ENCODE data around the gene ABCG8.
"Not testable (repeated sequence)": the region's sequence is repeated elsewhere in the genome, so short reads cannot be mapped to it uniquely, and the experiment has no call there.

The ABCG8 gene

DNA sequence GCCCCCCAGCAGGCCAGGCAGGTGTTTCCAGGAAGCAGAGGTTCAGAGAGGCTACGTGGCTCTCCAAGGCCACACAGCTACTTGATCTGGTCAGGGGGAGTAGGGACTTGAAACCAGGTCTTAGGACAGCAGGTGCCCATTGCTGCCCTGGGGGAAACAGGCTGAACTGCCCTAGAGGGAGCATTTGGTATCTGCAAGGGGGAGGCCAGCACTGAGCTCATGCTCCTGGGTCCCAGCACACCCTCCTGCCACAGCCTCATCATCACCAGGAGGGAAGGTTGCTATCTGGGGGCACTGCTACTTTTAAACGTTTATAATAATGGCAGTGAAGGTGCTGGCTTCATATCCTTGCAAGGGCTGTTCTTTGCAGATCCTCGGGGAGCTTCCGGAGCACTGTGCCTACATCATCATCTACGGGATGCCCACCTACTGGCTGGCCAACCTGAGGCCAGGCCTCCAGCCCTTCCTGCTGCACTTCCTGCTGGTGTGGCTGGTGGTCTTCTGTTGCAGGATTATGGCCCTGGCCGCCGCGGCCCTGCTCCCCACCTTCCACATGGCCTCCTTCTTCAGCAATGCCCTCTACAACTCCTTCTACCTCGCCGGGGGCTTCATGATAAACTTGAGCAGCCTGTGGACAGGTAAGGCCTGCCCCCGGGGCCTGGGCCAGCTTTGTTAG, 36.1 kb downstream of the ABCG8 start:
- DNase-seq: no peak

GRCh38 chr2:43877782-43878464, 39.2 kb downstream of the ABCG8 start:
- DNase-seq: peak; percentile 53

DNA sequence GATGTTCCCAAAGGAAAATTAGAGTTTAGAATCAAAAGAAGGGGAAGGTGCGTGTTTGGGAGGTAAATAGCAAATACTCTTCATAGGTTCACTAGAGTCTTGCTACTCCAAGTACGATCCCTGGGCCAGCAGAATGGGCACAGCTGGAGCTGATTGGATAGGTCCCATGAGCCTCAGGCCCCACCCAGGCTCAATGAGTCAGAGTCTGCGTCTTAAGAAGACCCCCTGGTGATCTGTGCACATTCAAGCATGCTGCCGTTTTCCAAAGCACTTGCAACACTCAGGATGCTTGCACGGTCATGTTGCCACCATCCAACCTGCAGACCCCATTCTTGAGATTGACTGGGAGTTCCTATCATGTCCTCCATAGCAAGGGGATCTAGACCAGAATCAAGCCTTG, 40.5 kb downstream of the ABCG8 start:
- DNase-seq: no peak

- DNase-seq: no peak
These were observed 41.7 kb downstream of the ABCG8 start for GRCh38 chr2:43880471-43880870.

- no peak for DNase-seq
These were observed 42.2 kb downstream of the ABCG8 start for GRCh38 chr2:43880952-43881351.

DNA sequence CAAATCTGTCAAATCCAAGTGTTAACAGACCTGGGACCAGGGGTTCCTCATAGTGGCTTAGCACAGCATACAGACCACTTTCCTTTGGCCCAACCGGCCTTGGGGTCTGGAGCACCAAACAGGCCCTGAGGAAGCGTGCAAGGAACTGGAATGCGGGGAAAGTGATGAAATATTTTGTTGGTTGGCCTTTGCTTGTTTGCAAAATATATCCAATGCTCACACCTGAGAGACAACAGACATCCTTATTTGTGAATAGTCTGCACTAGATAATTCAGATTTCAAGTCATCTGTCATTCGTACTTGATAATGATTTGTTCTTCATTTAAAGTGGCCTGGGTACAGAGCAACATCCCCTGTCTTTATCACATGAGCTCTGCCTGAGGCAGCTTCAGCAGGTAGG, 43.5 kb downstream of the ABCG8 start:
- no peak for DNase-seq

DNA sequence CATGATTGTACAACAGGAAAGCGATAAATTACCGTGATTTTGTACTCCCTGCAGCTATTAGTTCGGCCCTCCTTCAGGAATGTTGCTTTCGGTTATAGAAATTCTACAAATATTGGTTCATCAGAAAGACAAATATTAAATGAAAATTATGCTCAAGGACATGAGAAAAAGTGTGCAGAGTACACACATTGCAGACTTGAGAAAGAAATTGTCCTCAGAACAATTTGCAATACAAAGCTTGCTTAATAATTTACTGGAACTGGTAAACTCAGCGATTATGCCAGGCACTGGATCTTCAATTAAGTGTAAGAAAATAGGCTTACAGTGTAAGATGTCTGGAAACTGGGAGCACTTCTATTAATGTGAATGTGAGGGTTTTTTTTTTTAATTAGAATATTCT, 45.9 kb downstream of the ABCG8 start:
- DNase-seq: no peak

GRCh38 chr2:43885132-43885632, 46.4 kb downstream of the ABCG8 start:
- DNase-seq: no peak

GRCh38 chr2:43887176-43887575, 48.4 kb downstream of the ABCG8 start:
- DNase-seq: no peak

DNA sequence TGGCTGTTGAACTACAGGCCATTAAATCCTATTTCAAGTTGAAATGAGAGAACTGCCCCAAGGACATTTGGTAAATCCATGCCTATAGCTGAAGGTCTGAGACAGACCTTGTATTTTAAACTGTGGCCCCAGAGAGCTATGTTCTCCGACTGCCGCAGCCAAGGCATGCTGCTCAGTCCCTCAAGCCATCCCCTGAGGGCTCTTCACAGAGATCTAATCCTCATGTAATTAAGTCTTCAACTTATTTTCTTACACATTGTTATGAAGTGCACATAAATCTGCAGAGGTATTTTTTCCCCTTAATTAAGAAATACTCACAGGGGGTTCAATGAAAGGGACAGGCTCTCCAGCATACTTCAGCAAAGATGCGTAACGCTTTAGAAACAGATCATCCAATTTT, 50.6 kb downstream of the ABCG8 start:
- no peak for DNase-seq

GRCh38 chr2:43890855-43891254, 52.1 kb downstream of the ABCG8 start:
- no peak for DNase-seq

DNA sequence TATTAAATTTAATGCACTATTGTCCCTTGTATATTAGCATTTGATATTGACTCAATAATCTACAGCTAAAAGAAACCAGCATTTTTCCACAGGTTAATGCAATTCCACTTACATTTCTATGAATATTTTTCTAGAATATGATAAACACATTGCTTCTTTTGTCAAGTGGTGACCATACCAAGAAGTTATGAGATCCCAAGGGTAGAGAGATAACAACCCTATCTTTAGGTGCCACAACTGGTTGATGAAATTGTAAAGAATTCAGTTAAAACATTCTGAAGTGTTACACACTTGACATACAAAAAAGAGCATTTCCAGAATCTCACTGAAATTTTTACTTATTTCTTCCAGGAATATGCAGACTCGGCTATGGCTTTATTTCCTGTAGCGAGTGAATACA, 56.0 kb downstream of the ABCG8 start:
- DNase-seq: no peak

DNA sequence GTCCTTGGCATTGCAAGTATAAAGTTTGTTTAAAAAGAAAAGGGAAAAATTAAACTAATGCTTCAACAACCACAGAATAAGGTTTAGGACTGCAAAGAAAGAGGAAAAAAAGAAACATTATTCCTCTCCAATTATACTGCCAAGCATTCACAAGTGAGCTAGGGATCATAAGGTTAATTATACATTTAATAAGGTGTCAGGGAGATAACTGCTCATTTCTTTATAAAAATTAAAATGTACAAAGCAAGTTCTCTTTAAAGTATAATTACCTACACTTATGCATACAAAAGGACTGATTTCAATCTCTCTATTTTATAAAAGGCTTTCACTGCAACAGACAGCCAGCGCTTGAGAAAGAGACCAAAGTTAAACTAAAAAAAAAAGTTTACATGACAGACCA, 58.1 kb downstream of the ABCG8 start:
- no peak for DNase-seq

GRCh38 chr2:43897492-43897891, 58.7 kb downstream of the ABCG8 start:
- no peak for DNase-seq

DNA sequence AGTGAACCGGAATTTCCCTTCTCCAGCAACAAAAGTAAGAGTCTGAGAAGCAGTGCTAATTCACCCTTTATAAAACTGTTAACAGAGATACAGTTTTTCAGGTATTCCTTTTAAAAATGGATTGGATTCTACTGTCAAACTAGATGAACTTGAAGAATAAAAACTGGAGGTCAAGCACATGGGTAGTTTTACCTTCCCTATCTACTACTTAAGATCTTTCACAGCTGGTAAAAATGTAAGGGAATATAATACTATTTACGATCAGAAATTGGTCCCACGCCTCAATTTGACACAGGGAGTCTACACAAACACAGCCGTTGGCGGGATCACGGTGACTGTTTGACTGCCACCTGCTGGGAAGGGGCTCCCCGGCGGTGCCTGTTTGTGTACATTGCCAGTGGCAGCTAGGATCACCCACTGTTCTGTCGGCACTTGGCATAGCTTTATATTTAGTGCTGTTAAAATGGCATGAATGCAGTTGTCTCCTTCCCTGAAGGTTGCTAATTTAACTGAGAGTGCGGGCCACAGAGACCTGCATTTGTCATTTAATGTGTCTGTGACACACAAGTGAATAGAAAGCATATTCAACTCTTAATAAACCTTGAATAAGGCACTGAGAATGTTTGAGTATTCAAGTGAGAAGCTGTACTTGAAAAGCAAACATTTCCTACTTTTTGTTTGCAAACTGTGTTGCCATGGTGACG, 59.5 kb downstream of the ABCG8 start:
- DNase-seq: no peak

- no peak for DNase-seq
These were observed 60.1 kb downstream of the ABCG8 start for GRCh38 chr2:43898838-43899346.

- no peak for DNase-seq
These were observed 60.8 kb downstream of the ABCG8 start for GRCh38 chr2:43899589-43899988.

DNA sequence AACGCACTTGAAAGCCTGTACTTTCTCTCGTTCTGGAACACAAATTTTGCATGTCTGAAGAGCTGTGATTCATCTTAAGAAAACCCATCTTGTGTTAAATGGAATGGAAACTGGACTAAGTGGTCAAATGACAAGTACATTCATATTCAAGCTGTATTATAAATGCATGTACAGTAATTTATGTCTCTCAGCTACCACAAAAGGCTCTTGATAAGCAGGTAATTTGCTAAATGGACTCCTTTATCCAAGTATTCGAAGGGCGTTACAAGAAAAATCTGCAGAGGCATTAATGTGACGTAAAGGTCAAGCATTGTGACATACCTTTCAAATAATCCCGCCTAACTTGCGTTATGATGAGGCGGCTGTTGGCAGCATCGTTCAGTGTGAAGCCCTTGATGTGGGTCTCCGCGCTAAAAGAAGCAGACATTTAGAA, 66.6 kb downstream of the ABCG8 start:
- DNase-seq: no peak

DNA sequence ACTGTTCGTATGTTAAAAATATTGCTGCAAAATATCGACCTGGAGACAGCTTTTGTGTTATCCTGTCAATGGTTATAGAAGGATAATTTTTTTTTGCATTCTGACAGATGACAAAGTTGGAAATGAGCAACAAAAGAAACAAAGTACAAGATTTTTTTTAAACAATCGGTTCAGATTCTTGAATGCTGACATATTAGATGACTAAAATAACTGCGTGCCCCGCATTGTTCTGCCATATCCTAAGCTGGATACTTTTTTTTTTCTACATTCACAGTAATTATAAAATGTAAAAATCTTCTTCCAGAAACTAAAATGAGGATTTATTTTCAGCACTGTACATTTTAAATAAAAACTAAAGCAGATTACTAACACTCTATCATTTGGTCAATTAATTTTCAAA, 67.1 kb downstream of the ABCG8 start:
- DNase-seq: no peak

- DNase-seq: no peak
These were observed 67.8 kb downstream of the ABCG8 start for GRCh38 chr2:43906448-43907109.

DNA sequence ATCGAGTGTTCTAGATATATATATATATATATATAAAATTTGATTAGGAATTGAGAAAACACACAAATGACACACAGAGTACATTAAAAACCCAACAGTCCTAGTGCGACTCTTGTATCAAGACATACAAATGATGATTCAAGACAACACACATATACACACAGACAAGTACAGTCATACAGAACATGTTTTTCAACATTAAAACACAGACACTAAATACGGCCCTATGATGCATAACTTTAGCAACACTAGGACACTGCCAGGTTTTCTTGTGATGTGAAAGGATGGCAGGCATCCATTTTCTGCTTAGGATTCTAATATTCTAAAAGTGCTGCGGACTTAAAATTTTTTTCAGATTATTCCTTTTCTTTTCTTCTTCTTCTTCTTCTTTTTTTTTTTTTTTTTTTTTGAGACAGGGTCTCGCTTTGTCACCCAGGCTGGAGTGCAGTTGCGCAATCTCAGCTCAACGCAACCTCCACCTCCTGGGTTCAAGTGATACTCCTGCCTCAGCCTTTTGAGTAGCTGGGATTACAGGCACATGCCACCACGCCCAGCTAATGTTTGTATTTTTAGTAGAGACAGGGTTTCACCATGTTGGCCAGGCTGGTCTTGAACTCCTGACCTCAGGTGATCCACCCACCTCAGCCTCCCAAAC, 72.5 kb downstream of the ABCG8 start:
- DNase-seq: not testable (repeated sequence)

- DNase-seq: no peak
These were observed 85.7 kb downstream of the ABCG8 start for GRCh38 chr2:43924463-43924862.

DNA sequence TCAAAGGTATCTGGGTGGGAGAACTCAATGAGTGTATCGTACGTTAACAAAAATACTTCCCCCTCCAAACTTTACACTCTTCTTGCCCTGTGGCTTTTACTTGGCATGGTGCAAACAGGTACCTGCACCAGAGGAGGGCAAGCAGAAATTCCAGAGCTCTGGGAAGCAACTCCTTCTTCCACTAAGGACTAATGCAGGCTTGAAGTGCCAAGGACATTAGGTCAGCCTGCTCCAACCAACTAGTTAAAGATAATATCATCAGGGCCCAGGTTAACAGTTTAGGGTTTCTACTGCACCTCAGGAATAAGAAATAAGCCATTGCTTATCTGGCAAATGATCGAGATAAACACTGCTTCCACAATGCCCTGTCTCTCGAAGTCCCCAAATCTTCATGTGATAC, 86.7 kb downstream of the ABCG8 start:
- no peak for DNase-seq
